ENCODE data around the gene TAF11.
"Not testable (repeated sequence)": the region's sequence is repeated elsewhere in the genome, so short reads cannot be mapped to it uniquely, and the experiment has no call there.

Gene TAF11

DNA sequence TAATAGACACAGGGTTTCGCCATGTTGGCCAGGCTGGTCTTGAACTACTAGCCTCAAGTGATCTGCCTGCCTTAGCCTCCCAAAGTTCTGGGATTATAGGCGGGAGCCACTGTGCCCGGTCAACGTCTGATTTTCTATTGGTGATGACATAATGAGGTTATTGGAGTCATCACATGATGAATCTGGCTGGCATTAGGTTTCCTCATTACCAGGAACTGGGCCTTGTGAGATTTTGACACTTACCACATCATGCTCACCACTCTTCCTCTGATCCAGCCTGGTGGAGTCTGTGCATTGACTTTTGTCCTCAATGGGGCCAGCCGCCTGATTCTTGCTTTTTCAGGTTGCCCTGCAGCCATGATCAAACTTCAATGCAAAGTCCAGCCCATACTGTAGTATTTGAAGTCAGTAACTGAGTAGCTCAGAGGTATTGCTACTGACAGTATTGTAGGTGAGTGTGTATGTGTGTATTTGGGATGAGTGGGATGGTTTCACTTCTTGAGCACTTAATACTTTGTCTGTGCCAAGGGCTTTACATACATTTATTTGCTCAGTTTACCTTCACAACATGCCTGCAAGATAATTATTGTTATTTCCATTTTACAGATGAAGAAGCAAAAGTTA is 17.3 kb upstream of the TAF11 start:
- no peak for DNase-seq (ENCODE audit: low read depth, low spot score)

DNA sequence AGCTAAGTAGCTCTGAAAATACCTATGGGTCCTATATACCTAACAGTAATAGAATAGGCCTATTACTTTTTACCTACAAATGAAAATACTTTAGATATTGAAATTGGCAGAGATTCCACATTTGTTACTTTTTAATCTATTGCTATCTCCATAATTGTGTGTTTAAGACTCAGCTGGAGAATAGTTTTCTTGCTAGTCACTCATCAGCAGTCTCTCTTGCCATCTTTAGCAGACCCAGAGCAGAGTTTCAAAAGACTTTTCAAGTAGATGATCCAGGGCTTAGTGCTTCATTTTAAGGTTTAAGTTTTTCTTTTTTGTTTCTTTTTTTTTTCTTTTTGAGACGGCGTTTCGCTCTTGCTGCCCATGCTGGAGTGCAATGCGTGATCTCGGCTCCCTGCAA is 14.1 kb upstream of the TAF11 start:
- DNase-seq (ENCODE audit: low read depth, low spot score), result no peak

DNA sequence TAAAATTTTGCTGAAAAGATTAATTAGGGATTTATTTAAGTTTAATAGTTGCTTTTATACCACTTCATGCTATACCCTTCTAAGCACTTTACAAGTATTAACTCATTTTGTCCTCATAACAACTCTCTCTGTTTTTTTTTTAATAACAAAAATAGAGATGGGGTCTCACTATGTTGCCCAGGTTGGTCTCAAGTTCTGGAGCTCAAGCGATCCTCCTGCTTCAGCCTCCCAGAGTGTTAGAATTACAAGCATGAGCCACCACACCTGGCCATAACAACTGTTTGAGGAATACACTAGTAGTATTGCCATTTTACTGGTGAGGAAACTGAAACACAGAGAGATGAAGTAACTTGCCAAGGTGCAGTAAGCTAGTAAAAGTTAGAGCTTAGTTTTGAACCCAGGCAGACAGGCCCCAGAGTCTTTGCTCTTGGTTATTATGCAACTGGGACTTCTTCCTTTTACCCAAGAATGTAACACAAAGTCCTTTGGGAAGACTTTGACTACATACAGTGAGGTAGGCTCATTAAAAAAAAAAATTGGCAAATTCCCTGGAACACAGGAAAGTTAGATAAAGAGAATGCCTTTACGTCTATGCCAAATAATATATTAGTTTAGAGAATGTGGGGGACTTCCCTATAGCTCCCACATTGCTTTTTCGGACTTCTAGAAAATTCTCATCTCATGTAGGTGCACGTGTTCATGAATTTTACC is 12.6 kb upstream of the TAF11 start:
- DNase-seq (ENCODE audit: low read depth, low spot score), result no peak

DNA sequence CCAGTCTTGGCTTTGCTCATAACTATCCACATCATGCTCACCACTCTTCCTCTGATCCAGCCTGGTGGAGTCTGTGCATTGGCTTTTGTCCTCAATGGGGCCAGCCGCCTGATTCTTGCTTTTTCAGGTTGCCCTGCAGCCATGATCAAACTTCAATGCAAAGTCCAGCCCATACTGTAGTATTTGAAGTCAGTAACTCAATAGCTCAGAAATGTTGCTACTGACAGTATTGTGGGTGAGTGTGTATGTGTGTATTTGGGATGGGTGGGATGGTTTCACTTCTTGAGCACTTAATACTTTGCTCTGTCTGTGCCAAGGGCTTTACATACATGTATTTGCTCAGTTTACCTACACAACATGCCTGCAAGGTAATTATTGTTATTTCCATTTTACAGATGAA is 11.9 kb upstream of the TAF11 start:
- DNase-seq (ENCODE audit: low read depth, low spot score), result not testable (repeated sequence)

DNA sequence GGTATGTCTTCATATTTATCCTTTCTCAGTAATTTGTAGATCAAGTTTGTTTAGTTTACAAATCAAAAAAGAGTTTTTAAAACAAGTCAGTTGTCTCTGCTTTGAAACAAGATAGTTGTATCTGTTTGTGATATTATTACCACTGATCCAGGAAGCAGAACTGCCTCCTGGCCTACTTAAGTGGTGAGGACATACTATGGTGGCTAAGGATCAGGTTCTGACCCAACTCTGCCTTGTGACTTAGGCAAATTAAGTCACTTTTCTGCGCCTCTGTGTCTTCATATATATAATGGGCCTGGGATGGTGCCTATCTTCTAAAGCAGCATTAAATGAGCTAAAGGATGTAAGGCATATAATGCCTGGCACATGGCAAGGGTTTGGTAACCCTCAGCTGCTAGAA is 9.9 kb upstream of the TAF11 start:
- no peak for DNase-seq (ENCODE audit: low read depth, low spot score)

DNA sequence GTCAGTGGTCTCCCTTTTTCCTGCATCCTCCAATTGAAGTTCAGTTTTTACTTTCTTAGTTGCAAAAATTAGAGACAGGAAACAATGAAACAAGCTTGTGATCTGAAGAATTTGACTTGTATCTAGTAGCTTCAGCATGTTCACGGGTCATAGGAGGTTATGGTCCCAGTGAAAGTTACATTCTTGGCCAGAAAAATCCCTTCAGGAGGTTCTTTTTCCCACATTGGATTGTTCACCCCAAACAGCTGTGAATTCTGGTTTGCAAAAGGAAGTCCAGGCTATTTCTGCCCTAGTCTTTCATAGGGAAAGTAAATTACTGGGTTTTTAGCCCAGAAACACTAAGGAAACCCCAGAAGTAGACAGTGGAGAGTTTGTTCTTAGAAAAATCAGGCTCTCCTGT is 9.3 kb upstream of the TAF11 start:
- no peak for DNase-seq (ENCODE audit: low read depth, low spot score)

DNA sequence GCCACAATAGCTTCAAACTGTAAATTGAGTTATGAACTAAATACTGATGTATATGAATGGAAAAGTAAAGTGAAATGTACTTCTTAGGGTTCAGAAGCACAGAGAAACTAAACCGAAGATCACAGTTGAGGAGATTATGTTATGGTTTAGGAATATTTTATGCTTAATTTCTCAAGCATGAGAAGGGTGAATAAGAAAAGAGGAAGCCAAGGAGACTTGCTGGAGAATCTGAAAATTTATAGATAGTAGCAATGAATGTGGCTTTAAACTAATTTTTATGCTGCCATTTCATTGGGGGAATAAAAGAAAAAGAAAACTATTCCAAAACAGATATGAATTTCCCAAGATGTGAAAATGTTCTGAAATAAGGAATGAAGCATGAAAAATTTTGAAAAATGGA is 6.9 kb upstream of the TAF11 start:
- no peak for DNase-seq (ENCODE audit: low read depth, low spot score)

DNA sequence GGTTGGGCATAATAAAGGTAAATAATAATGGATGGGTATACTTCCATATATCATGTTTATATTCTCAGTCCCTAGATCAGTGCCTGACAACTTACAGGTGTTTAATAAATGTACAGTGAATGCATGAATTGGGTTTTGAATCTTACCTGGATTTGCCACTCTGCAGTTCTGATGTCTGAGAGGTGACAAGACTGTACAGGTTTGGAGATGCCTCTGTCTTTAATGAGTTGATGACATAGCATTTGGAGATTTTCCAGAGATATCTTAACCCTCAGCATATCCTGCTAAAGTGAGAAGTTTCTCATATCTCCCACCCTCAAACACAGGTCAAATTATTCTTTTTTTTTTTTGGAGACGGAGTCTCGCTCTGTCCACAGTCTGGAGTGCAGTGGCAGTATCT is 3.5 kb upstream of the TAF11 start:
- no peak for DNase-seq (ENCODE audit: low read depth, low spot score)

DNA sequence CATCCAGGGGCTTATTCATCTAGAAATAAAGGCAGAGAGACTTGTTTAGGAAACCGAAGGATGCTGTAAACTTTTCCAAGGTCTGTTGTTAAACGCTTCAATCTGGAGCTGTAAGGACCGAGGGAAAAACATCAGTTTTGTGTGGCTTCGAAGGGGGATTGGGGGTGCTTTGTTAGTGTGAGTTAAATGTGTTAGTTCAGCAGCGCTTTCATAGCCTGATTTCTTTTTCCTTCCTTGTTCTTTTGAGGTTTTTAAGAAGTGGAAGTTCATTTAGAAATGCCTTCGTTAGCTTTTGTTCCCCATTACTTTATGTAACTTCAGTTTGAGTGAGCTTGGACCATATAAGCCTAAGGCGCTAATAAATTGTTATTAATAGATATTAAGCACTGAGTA is 2.7 kb upstream of the TAF11 start:
- DNase-seq (ENCODE audit: low read depth, low spot score), result no peak

DNA sequence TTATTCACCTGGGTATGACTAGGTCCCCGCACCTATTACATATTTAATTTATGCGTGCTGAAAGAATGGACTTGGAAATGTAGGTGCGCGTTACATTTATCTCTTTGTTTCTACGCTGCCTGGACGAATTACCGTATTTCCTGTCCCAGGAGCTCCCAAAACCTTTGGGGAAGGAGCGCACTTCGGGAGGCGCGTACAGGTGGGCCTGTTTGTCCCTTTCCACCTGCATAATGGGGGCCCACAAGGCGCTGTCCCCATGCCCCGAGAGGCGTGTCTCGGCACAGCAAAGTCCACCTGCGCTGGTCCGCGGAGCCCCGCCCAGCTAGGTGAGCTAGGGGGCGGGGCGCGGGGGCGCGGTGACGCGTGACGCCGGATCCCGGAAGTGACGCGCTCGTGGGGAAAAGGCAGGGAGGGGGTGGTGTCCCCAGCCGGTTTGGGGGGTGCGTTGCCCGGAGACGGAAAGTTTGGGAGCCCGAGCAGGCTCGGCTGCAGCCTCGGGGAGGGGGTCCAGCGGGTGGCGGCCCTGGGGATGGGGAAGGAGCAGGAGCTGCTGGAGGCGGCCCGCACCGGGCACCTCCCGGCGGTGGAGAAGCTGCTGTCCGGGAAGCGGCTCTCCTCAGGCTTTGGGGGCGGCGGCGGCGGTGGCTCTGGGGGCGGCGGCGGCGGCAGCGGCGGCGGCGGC is 1.2 kb upstream of the TAF11 start, which contains the start of gene ANKS1A:
Gene ANKS1A (plus strand): TSS at position 382 of the 682 bp plus-strand sequence. CDS start 148 bp downstream, at position 530.
- peak; percentile 59 for DNase-seq (ENCODE audit: low read depth, low spot score)

DNA sequence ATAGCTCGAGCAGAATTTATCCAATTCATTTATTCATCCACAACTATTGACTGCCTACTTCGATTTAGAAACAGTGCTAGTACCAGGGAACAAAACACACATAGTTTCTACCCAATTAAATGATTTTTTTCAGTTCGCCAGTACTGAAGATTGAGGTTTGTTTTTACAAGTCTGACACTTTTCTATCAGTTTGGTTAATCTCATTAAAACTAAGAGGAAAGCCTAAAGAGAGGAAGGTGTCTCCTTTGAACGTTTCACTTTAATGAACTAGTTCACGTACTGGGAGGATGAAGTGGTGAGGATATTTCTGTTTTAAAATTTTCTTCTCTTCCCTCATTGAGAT is 643 bp upstream of the TAF11 start:
- DNase-seq (ENCODE audit: low read depth, low spot score), result no peak

DNA sequence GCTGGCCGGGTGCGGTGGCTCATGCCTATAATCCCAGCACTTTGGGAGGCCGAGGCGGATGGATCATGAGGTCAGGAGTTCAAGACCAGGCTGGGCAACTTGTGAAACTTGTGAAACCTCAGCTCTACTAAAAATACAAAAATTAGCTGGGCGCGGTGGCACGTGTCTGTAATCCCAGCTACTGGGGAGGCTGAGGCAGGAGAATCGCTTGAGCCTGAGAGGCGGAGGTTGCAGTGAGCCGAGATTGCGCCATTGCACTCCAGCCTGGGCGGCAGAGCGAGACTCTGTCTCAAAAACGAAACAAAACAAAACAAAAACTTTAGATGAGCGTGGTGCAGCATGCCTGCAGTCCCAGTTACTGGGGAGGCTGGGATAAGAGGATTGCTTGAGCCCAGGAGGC is 2.0 kb downstream of the TAF11 start:
- DNase-seq (ENCODE audit: low read depth, low spot score), result not testable (repeated sequence)

DNA sequence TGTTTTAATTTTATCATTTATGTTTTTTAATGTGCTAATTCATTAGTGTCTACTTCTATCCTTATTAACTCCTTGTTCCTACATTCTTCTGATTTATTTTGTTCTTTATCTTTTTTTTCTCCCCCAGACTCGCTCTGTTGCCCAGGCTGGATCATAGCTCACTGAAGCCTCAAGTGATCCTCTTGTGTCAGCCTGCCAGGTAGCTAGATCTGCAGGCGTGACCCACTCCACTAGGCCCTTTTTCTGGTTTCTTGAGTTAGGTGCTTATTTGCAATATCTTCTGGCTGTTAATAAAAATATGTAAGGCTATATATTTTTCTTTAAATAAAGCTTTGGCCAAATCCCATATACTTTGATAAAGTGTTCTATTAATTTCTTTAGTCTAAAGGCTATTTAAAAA is 2.8 kb downstream of the TAF11 start:
- no peak for DNase-seq (ENCODE audit: low read depth, low spot score)

DNA sequence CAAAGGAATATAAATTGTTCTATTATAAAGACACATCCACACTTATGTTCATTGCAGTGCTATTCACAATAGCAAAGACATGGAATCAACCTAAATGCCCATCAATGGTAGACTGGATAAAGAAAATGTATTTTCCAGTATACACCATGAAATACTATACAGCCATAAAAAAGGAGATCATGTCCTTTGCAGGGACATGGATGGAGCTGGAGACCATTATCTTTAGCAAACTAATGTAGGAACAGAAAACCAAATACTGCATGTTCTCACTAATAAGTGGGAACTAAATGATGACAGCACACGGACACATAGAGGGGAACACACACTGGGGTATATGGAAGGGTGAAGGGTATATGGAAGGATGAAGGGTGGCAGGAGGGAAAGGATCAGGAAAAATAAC is 3.8 kb downstream of the TAF11 start:
- not testable (repeated sequence) for DNase-seq (ENCODE audit: low read depth, low spot score)

DNA sequence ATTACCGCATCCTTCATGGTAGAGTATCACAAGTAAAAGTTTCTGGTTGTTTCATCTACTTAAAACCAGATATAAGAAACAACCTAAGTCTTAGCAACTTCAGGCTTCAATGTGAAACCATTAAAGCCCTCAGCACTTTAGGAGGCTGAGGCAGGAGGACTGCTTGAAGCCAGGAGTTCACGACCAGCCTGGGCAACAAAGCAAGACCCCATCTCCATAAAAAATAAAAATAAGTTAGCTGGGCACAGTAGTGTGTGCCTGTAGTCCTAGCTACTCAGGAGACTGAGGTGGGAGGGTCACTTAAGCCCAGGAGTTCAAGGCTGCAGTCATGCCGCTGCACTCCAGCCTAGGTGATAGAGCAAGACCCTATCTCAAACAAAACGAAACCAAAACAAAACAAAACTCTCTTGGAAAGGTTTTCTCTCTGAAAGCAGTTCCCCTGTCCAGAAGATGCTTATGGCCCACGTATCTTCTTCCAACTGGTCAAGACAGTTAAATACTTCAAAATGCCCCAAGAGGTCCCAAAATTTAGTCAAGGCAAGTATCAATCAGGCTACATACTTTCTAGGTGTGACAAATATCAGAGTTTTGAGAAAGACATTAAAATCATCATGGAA is 9.9 kb downstream of the TAF11 start:
- DNase-seq (ENCODE audit: low read depth, low spot score), result no peak

DNA sequence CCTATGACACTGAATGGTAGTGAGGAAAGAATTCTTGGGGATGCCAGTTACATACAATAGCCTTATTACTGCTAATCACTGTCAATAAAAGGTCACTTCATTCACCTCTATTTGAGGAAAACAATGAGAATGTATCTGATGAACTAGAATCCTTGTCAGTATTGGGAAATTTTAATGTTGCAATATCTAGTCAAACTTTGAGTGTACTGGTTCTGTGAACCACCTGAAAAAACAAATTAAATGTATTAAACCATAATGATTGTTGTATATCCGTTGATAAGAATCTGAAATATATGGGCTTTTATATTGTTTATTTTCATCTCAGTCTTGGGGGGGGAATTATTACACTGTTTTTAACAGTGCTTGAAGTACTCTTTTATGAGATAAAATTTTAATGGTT is 10.6 kb downstream of the TAF11 start:
- DNase-seq (ENCODE audit: low read depth, low spot score), result no peak

DNA sequence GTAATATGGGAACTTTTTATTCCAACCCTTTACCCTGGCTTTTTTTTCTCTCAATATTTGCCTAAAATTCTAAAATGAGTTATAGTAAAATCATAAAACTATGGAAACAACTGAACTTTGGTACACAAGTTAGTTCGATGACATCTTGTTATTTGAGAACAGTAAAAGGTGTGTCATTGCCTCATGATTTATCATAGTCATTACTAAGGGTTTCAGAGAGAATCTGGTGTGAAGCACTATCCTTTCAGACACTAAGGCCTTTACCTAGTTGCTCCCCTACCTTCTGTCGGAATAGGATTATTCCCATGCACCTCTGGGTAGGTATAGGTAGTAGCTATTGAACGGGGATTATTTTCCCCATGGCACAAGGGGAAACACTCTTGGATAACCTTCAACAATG is 11.4 kb downstream of the TAF11 start:
- no peak for DNase-seq (ENCODE audit: low read depth, low spot score)

DNA sequence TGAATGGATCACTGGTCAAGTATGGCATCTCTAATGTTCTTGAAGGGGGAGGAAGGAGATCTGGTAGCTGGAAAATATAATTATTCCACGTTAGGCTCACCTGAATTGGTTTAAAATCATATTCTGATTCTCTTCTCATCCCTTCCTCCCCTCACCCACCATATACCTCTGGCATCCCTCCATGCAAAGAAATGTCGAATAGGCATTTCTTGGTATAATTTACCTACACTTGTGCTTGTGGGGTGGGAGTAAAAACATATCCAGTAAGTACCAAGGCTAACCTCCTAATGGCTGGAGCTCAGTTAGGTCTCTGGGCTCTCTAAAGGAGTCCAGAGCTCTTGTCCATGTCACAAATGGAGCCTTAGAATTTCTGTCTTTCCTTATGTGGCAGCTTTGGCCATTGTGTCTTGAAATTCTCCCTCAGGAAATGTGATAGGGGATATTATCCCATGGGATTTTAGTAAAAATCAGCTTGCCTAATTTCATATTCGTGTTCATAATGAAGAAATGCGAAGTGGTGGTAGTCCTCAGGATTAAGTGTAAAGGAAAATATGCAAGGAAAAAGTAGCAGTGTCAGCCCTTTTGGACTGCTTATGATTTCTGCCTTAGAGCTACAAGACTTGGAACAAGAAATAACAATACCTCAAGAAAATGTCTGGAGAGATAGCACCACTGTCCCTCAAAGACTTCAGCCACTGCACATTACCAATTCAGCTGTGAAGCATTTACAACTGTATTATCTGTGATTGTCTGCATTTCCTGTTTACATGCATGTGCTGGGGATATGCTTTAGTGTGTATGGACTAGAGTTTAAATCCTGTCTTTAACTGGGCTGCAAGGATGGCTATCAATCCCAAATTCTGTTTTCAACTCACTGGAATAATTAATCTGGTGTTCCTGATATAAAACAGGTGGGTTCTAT is 12.3 kb downstream of the TAF11 start:
- DNase-seq (ENCODE audit: low read depth, low spot score), result no peak

DNA sequence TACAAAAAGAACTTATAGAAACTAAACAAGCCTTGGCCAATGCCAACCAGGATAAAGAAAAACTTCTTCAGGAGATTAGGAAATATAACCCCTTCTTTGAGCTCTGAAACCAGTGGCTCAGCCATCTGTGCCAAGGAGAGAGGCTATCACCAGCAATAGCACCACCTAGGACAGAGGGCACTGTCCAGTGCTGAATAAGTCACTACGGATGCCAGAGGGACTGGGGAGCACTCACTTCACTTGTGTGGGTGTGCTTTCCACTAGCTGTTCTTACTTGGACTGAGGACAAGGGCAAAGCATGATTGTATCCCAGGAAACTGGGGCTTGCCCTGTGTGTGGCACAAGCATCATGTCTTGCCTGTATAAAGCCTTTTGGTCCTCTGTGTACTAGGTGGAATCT is 15.5 kb downstream of the TAF11 start:
- no peak for DNase-seq (ENCODE audit: low read depth, low spot score)

DNA sequence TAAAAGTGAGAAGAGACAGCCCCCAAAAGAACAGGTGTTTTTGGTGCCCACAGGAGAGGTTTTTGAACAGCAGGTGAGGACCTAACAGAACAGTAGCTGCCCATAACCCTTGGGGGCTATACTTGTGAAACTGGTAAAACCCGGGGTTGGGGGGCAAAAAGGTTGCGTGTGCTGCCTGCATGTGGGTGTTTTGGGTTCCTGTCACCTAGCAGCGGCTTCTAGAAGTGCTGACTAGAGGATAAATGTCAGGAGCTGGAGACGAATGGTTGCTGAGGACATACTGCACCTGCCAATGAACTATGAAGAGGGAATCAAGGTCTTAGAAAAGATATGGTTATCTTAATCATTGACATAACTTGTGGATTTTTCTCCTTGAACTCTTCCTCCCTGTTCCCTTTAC is 16.0 kb downstream of the TAF11 start:
- no peak for DNase-seq (ENCODE audit: low read depth, low spot score)

DNA sequence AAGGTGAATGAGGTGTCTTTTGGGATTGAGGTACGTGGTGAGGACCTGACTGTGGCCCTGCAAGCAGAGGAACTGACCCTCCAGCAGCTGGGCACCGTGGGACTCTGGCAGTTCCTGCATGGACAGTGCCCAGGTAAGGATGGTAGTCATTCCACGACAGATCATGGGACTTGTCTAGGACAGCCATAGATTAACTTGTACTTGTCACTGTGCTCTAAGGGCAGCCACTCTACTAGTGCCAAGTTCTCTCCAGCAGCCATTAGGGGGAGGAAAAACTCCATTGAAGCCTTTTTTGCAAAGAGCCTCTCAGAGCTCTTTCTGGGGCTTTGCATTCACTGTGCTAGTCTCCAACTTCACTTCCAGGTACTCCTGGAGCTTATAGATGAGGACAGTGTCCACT is 20.4 kb downstream of the TAF11 start:
- no peak for DNase-seq (ENCODE audit: low read depth, low spot score)

DNA sequence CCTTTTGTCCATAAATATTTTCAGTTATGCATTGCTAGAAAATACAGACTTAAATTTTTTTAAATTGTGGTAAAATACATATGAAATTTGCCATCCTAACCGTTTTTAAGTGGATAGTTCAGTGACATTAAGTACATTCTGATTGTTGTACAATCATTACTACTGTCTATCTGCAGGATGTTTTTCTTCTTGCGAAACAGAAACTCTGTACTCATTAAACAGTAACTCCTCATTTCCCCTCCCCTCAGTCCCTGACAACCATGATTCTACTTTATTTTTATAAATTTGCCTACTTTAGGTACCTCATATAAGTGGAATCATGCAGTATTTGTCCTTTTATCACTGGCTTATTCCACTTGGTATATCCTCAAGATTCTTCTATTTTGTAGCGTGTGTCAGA is 21.3 kb downstream of the TAF11 start:
- DNase-seq (ENCODE audit: low read depth, low spot score), result no peak
